Vagina (tissue), 2 donors: Measurements from ENCODE around the gene PHF11. TPM values are rescaled to one million over a fixed set of nuclear protein-coding genes. Genes with fewer than 3 reads are reported as not detected.

Source experiments
- DNase-seq, 2 donors: peaks; one replicate each; pipeline ENCODE4 v3.0.0-alpha.2; 2017; ENCODE audit errors: extremely low spot score in 2 of 2
- H3K27ac ChIP-seq: fragments of 200-600 bp; sonication (generic); one replicate; pipeline ENCODE4 v1.5.1; 2019
- H3K27me3 ChIP-seq: fragments of 200-600 bp; sonication (generic); one replicate; pipeline ENCODE4 v1.5.1; 2019
- H3K36me3 ChIP-seq, 2 donors: fragments of 200-600 bp; sonication (generic); one replicate each; pipeline ENCODE4 v1.5.1; 2017 to 2019
- H3K4me1 ChIP-seq: fragments of 200-600 bp; sonication (generic); one replicate; pipeline ENCODE4 v1.5.1; 2019
- H3K4me3 ChIP-seq, 2 donors: fragments of 200-600 bp; sonication (generic); 1 replicate in 1 of 2; 2 replicates in 1 of 2; pipeline ENCODE4 v1.5.1; 2016 to 2019
- H3K9me3 ChIP-seq: fragments of 200-600 bp; sonication (generic); one replicate; pipeline ENCODE4 v1.5.1; 2019
- CTCF ChIP-seq, 3 experiments: fragments of 450-650 bp in 2 of 3; fragments of 200-600 bp in 1 of 3; sonication (generic) in 1 of 3; IDR thresholded peaks; one replicate each; pipeline ENCODE4 v1.5.1; 2017 to 2019; ENCODE audit warnings: antibody characterized with exemption in 3 of 3, mild to moderate bottlenecking in 2 of 3, moderate library complexity in 2 of 3
- POLR2A ChIP-seq, 2 donors: fragments of 450-650 bp; IDR thresholded peaks; one replicate each; pipeline ENCODE4 v1.6.1; 2017; ENCODE audit warnings: antibody characterized with exemption in 2 of 2, mild to moderate bottlenecking in 2 of 2, moderate library complexity in 2 of 2
- POLR2AphosphoS5 ChIP-seq, 2 donors: sonication (generic); formaldehyde crosslinking; IDR thresholded peaks; one replicate each; pipeline ENCODE4 v1.9.0; 2017; ENCODE audit warnings: antibody characterized with exemption in 2 of 2, mild to moderate bottlenecking in 2 of 2, low read depth in 1 of 2; ENCODE audit not compliant: insufficient read depth in 1 of 2
- intact Hi-C: fragments of 100-400 bp; cut with DNase I; formaldehyde crosslinking; loops from one replicate; pipeline ENCODE4 v1.15.1; 2023
- total RNA-seq: library from RNA; depleted of rRNA; stranded (reverse); fragments of >200 nt; gene quantifications from one replicate; pipeline ENCODE4 v1.2.3, GENCODE V29; 2016

PHF11 gene
- total RNA-seq, 1 donor from 2014 or later: 44.9 TPM

- Histone ChIP-seq H3K27me3 (no peaks in the 10 kb centered on the region), H3K27ac (no peak overlapping the region), H3K4me3 (no peak overlapping the region), H3K4me1 (no peaks in the 10 kb centered on the region), H3K36me3 (peaks cover 0 to 17% of the 10 kb centered on the region in 2 donors), H3K9me3 (no peaks in the 10 kb centered on the region)
- no peak for DNase-seq
- TF ChIP-seq POLR2A (IDR thresholded peaks at IDR 0.05): no peak
- intact Hi-C loops: no loop called here
Observed at GRCh38 chr13:49527123-49527522, 31.4 kb downstream of the PHF11 start.

- Histone ChIP-seq H3K27me3 (no peaks in the 10 kb centered on the region), H3K36me3 (peaks cover 0 to 8% of the 10 kb centered on the region in 2 donors), H3K4me1 (no peaks in the 10 kb centered on the region), H3K4me3 (no peak overlapping the region), H3K27ac (no peak overlapping the region), H3K9me3 (no peaks in the 10 kb centered on the region)
- no peak for DNase-seq
- intact Hi-C loops: no loop called here
- TF ChIP-seq POLR2A (IDR thresholded peaks at IDR 0.05): no peak
Observed at GRCh38 chr13:49528161-49528560, 32.4 kb downstream of the PHF11 start.

- H3K4me3 ChIP-seq: no peak overlapping the region
- intact Hi-C loops: no loop called here
- H3K27me3 ChIP-seq: no peaks in the 10 kb centered on the region
- H3K4me1 ChIP-seq: no peaks in the 10 kb centered on the region
- TF ChIP-seq CTCF (IDR thresholded peaks at IDR 0.05) (no peak), POLR2AphosphoS5 (IDR thresholded peaks at IDR 0.05; ENCODE audit: insufficient read depth in 1 of 2, low read depth in 1 of 2) (no peak), POLR2A (IDR thresholded peaks at IDR 0.05) (no peak)
- no peaks in the 10 kb centered on the region for H3K9me3 ChIP-seq
- no peak for DNase-seq
- peaks cover 0 to 9% of the 10 kb centered on the region in 2 donors for H3K36me3 ChIP-seq
- H3K27ac ChIP-seq: no peak overlapping the region
Observed at GRCh38 chr13:49530457-49530856, 34.7 kb downstream of the PHF11 start.

- Histone ChIP-seq H3K27me3 (no peaks in the 10 kb centered on the region), H3K36me3 (peaks cover 0 to 9% of the 10 kb centered on the region in 2 donors), H3K9me3 (no peaks in the 10 kb centered on the region), H3K4me3 (no peak overlapping the region), H3K4me1 (no peaks in the 10 kb centered on the region), H3K27ac (no peak overlapping the region)
- no peak for DNase-seq
- TF ChIP-seq CTCF (IDR thresholded peaks at IDR 0.05) (no peak), POLR2A (IDR thresholded peaks at IDR 0.05) (no peak), POLR2AphosphoS5 (IDR thresholded peaks at IDR 0.05; ENCODE audit: insufficient read depth in 1 of 2, low read depth in 1 of 2) (no peak)
- intact Hi-C loops: no loop called here
Observed at GRCh38 chr13:49532593-49532992, 36.8 kb downstream of the PHF11 start.

- Histone ChIP-seq H3K4me3 (no peak overlapping the region), H3K36me3 (peaks cover 0 to 9% of the 10 kb centered on the region in 2 donors), H3K4me1 (no peaks in the 10 kb centered on the region), H3K9me3 (no peaks in the 10 kb centered on the region), H3K27ac (no peak overlapping the region), H3K27me3 (no peaks in the 10 kb centered on the region)
- DNase-seq: no peak
- no peak for TF ChIP-seq POLR2A (IDR thresholded peaks at IDR 0.05)
- no peak for TF ChIP-seq CTCF (IDR thresholded peaks at IDR 0.05)
- intact Hi-C loops: no loop called here
Observed at GRCh38 chr13:49533011-49533410, 37.3 kb downstream of the PHF11 start.

GRCh38 chr13:49533591-49534269 is 38.0 kb downstream of the PHF11 start:
- no peak for TF ChIP-seq CTCF (IDR thresholded peaks at IDR 0.05)
- no peak for TF ChIP-seq POLR2AphosphoS5 (IDR thresholded peaks at IDR 0.05; ENCODE audit: insufficient read depth in 1 of 2, low read depth in 1 of 2)
- TF ChIP-seq POLR2A (IDR thresholded peaks at IDR 0.05): no peak
- Histone ChIP-seq H3K27ac (no peak overlapping the region), H3K9me3 (no peaks in the 10 kb centered on the region), H3K4me3 (no peak overlapping the region), H3K4me1 (no peaks in the 10 kb centered on the region), H3K27me3 (no peaks in the 10 kb centered on the region), H3K36me3 (peaks cover 0 to 9% of the 10 kb centered on the region in 2 donors)
- intact Hi-C loops: no loop called here
- DNase-seq: no peak
